ENCODE measurements around the gene DNPH1. TPM values are rescaled to one million over a fixed set of nuclear protein-coding genes. Genes with fewer than 3 reads are reported as not detected.

Gene DNPH1
- total and polyA plus RNA-seq, 12 donors = 33.7 to 229 (median 121) TPM

- WGBS, 4 donors = 78 to 86% (median 84%) methylated on average over 7 to 9 of the region's 9 CpGs
- Histone ChIP-seq H3K4me3 (no peak overlapping the region), H3K27me3 (no peaks in the 10 kb centered on the region), H3K9me3 (replicated peaks in 1 of 3) (no peaks in the 10 kb centered on the region), H3K36me3 (replicated peaks in 1 of 2) (no peaks in the 10 kb centered on the region), H3K4me1 (replicated peaks in 1 of 2) (no peaks in the 10 kb centered on the region), H3K27ac (no peak overlapping the region)
- intact Hi-C loops (cut with DNase I) = no loop called here
- TF ChIP-seq POLR2A (IDR thresholded peaks at IDR 0.05) = no peak
- TF ChIP-seq, protein P1, sequence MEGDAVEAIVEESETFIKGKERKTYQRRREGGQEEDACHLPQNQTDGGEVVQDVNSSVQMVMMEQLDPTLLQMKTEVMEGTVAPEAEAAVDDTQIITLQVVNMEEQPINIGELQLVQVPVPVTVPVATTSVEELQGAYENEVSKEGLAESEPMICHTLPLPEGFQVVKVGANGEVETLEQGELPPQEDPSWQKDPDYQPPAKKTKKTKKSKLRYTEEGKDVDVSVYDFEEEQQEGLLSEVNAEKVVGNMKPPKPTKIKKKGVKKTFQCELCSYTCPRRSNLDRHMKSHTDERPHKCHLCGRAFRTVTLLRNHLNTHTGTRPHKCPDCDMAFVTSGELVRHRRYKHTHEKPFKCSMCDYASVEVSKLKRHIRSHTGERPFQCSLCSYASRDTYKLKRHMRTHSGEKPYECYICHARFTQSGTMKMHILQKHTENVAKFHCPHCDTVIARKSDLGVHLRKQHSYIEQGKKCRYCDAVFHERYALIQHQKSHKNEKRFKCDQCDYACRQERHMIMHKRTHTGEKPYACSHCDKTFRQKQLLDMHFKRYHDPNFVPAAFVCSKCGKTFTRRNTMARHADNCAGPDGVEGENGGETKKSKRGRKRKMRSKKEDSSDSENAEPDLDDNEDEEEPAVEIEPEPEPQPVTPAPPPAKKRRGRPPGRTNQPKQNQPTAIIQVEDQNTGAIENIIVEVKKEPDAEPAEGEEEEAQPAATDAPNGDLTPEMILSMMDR (IDR thresholded peaks at IDR 0.05) = no peak
- DNase-seq = no peak
These were observed 27.5 kb upstream of the DNPH1 start for GRCh38 chr6:43256670-43257366.

- Histone ChIP-seq H3K27ac (no peak overlapping the region), H3K4me1 (replicated peaks in 1 of 2) (no peaks in the 10 kb centered on the region), H3K4me3 (no peak overlapping the region), H3K9me3 (replicated peaks in 1 of 3) (no peaks in the 10 kb centered on the region), H3K36me3 (replicated peaks in 1 of 2) (no peaks in the 10 kb centered on the region), H3K27me3 (no peaks in the 10 kb centered on the region)
- TF ChIP-seq, protein P1 (IDR thresholded peaks at IDR 0.05) = no peak
- no peak for TF ChIP-seq POLR2A (IDR thresholded peaks at IDR 0.05)
- intact Hi-C loops (cut with DNase I) = no loop called here
- no peak for DNase-seq
- WGBS, 4 donors = 78 to 81% (median 79%) methylated on average over 8 to 11 of the region's 11 CpGs
These were observed 26.2 kb upstream of the DNPH1 start for GRCh38 chr6:43255408-43256054.

- no peaks in the 10 kb centered on the region for H3K36me3 ChIP-seq (replicated peaks in 1 of 2)
These were observed 25.6 kb upstream of the DNPH1 start for GRCh38 chr6:43254846-43255245.

DNA sequence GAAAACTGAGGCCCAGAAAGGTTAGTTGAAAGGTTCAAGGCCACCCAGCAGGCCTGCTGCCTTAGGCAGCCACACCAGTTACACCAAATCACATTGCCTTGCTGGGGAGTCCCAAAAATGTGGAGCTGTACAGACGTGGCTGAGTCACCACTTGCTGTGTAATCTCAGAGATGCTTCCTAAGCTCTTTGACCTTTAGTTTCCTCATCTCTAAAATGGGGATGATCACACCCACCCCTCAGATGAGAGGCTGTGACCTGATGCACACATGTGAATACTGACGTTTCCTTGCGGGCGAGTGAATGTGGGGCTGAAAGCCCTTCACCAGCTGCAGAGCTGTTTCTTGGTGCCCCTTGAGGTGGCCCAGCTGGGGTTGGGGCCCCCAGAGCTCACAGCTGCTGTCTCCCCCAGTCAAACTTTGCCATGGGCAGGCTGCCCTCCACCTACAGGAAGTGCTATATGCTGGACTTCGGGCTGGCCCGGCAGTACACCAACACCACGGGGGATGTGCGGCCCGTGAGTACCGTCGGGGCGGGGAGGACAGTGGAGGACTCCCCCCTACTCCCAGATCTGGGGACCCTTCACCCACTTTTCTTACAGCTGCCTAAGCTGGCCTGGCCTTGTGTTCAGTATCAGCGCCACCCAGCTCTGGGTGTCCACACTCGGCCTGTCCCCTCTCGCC lies 25.0 kb upstream of the DNPH1 start:
- no peak overlapping the region for H3K27ac ChIP-seq
- intact Hi-C loops (cut with DNase I) = no loop called here
- 83 to 93% (median 87%) methylated on average over 9 to 15 of the region's 15 CpGs for whole genome bisulfite sequencing, 4 donors
- no peaks in the 10 kb centered on the region for H3K36me3 ChIP-seq (replicated peaks in 1 of 2)
- no peak for TF ChIP-seq POLR2A (IDR thresholded peaks at IDR 0.05)
- TF ChIP-seq, protein P1 (IDR thresholded peaks at IDR 0.05) = no peak
- H3K27me3 ChIP-seq = no peaks in the 10 kb centered on the region
- no peak overlapping the region for H3K4me3 ChIP-seq
- H3K9me3 ChIP-seq (replicated peaks in 1 of 3) = no peaks in the 10 kb centered on the region
- no peaks in the 10 kb centered on the region for H3K4me1 ChIP-seq (replicated peaks in 1 of 2)
- DNase-seq = peak in 2 of 7 donors; percentile 26 to 49

More at GRCh38 chr6:43254846-43255245, 25.6 kb upstream of the DNPH1 start:
- TF ChIP-seq POLR2A (IDR thresholded peaks at IDR 0.05) = no peak
- TF ChIP-seq, protein P1 (IDR thresholded peaks at IDR 0.05) = no peak
- intact Hi-C loops (cut with DNase I) = no loop called here
- Histone ChIP-seq H3K9me3 (replicated peaks in 1 of 3) (no peaks in the 10 kb centered on the region), H3K27ac (no peak overlapping the region), H3K4me3 (no peak overlapping the region), H3K27me3 (no peaks in the 10 kb centered on the region), H3K4me1 (replicated peaks in 1 of 2) (no peaks in the 10 kb centered on the region)
- WGBS, 4 donors = 84 to 92% (median 86%) methylated on average over 11 of the region's 11 CpGs
- no peak for DNase-seq
